ENCODE data around the gene SV2B.

DNA sequence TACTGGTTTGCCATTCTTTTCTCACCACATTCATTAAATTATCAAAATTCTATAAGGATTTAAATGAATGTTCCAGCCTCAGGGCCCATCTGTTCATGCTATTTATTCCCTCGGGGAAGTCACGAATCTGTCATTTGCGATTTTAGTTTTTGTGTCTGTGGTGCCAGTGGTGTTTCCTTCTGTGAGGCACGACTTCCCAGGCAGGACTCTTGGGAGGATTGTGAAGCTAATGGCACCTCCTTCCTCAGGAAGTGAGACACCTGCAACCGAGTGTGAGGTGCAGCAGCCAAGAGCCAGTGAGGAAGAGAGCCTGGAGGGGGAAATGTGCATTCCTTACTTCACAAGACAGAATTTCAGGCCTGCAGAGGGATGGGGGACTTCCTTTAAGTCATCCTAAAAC, 24.1 kb downstream of the SV2B start:
- TF ChIP-seq, protein P1, sequence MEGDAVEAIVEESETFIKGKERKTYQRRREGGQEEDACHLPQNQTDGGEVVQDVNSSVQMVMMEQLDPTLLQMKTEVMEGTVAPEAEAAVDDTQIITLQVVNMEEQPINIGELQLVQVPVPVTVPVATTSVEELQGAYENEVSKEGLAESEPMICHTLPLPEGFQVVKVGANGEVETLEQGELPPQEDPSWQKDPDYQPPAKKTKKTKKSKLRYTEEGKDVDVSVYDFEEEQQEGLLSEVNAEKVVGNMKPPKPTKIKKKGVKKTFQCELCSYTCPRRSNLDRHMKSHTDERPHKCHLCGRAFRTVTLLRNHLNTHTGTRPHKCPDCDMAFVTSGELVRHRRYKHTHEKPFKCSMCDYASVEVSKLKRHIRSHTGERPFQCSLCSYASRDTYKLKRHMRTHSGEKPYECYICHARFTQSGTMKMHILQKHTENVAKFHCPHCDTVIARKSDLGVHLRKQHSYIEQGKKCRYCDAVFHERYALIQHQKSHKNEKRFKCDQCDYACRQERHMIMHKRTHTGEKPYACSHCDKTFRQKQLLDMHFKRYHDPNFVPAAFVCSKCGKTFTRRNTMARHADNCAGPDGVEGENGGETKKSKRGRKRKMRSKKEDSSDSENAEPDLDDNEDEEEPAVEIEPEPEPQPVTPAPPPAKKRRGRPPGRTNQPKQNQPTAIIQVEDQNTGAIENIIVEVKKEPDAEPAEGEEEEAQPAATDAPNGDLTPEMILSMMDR (conservative IDR thresholded peaks at IDR 0.05 in 1 of 2, IDR thresholded peaks at IDR 0.05 in 1 of 2; ENCODE audit: low read depth in 1 of 2, low read length in 2 of 2) = no peak
- no peak for TF ChIP-seq EZH2 (IDR thresholded peaks at IDR 0.05; ENCODE audit: low read length, missing control alignments)
